Measurements from ENCODE around the gene HERC2. TPM values are rescaled to one million over a fixed set of nuclear protein-coding genes. Genes with fewer than 3 reads are reported as not detected.
"Not testable (repeated sequence)": the region's sequence is repeated elsewhere in the genome, so short reads cannot be mapped to it uniquely, and the experiment has no call there.

Gene HERC2
- total and polyA plus RNA-seq, 7 donors: 23.9 to 59.7 (median 41.1) TPM

- H3K4me1 ChIP-seq: no peaks in the 10 kb centered on the region
- H3K4me3 ChIP-seq: no peak overlapping the region
- intact Hi-C loops (cut with DNase I): no loop called here
- H3K9me3 ChIP-seq: no peaks in the 10 kb centered on the region
- no peaks in the 10 kb centered on the region for H3K27me3 ChIP-seq (ENCODE audit: insufficient read depth in 3 of 3, low read length in 2 of 3)
- peaks cover 7 to 97% of the 10 kb centered on the region in 2 donors for H3K36me3 ChIP-seq (ENCODE audit: insufficient read depth in 1 of 2, low read depth in 1 of 2)
- H3K27ac ChIP-seq: no peak overlapping the region
- ATAC-seq: no peak
- no peak for DNase-seq
- 84 to 95% (median 92%) methylated on average over 4 of the region's 4 CpGs for WGBS, 3 donors
- no peak for TF ChIP-seq CTCF (IDR thresholded peaks at IDR 0.05)
These were observed 142.7 kb downstream of the HERC2 start for GRCh38 chr15:28179270-28179669.

GRCh38 chr15:28178727-28179126 is 143.3 kb downstream of the HERC2 start:
- WGBS, 3 donors: 94% methylated on average over 10 of the region's 10 CpGs
- H3K4me1 ChIP-seq: no peaks in the 10 kb centered on the region
- H3K27me3 ChIP-seq (ENCODE audit: insufficient read depth in 3 of 3, low read length in 2 of 3): no peaks in the 10 kb centered on the region
- no peak overlapping the region for H3K4me3 ChIP-seq
- H3K36me3 ChIP-seq (ENCODE audit: insufficient read depth in 1 of 2, low read depth in 1 of 2): peaks cover 7 to 97% of the 10 kb centered on the region in 2 donors
- H3K9me3 ChIP-seq: no peaks in the 10 kb centered on the region
- ATAC-seq (no peak), DNase-seq (no peak)
- TF ChIP-seq CTCF (IDR thresholded peaks at IDR 0.05): no peak
- H3K27ac ChIP-seq: no peak overlapping the region
- intact Hi-C loops (cut with DNase I): no loop called here

GRCh38 chr15:28178290-28178689 is 143.7 kb downstream of the HERC2 start:
- 88 to 90% (median 89%) methylated on average over 3 of the region's 3 CpGs for WGBS, 3 donors
- peaks cover 7 to 98% of the 10 kb centered on the region in 2 donors for H3K36me3 ChIP-seq (ENCODE audit: insufficient read depth in 1 of 2, low read depth in 1 of 2)
- no peaks in the 10 kb centered on the region for H3K9me3 ChIP-seq
- DNase-seq (no peak), ATAC-seq (no peak)
- no peak for TF ChIP-seq CTCF (IDR thresholded peaks at IDR 0.05)
- intact Hi-C loops (cut with DNase I): no loop called here
- no peak overlapping the region for H3K27ac ChIP-seq
- H3K4me1 ChIP-seq: no peaks in the 10 kb centered on the region
- no peaks in the 10 kb centered on the region for H3K27me3 ChIP-seq (ENCODE audit: insufficient read depth in 3 of 3, low read length in 2 of 3)
- H3K4me3 ChIP-seq: no peak overlapping the region

- intact Hi-C loops (cut with DNase I): no loop called here
- ATAC-seq: no peak
- 71 to 87% (median 73%) methylated on average over 3 of the region's 3 CpGs for WGBS, 3 donors
- Histone ChIP-seq H3K36me3 (ENCODE audit: insufficient read depth in 1 of 2, low read depth in 1 of 2) (peaks cover 3 to 90% of the 10 kb centered on the region in 2 donors), H3K27me3 (ENCODE audit: insufficient read depth in 3 of 3, low read length in 2 of 3) (no peaks in the 10 kb centered on the region), H3K4me1 (no peaks in the 10 kb centered on the region), H3K27ac (no peak overlapping the region), H3K9me3 (no peaks in the 10 kb centered on the region), H3K4me3 (no peak overlapping the region)
- no peak for TF ChIP-seq CTCF (IDR thresholded peaks at IDR 0.05)
- DNase-seq: no peak
These were observed 152.6 kb downstream of the HERC2 start for GRCh38 chr15:28169366-28169765.

- H3K9me3 ChIP-seq; H3K27me3 ChIP-seq (ENCODE audit: insufficient read depth in 3 of 3, low read length in 2 of 3); intact Hi-C loops (cut with DNase I); H3K4me3 ChIP-seq; ATAC-seq; H3K4me1 ChIP-seq; H3K27ac ChIP-seq; DNase-seq: not testable (repeated sequence)
- 89 to 92% (median 91%) methylated on average over 16 of the region's 16 CpGs for WGBS, 3 donors
- peaks cover 3 to 90% of the 10 kb centered on the region in 2 donors for H3K36me3 ChIP-seq (ENCODE audit: insufficient read depth in 1 of 2, low read depth in 1 of 2)
These were observed 153.4 kb downstream of the HERC2 start for GRCh38 chr15:28168405-28169121.

Measured in psoas muscle (tissue), 8 donors.